Activated CD4-positive, alpha-beta T cell treated with anti-CD3 and anti-CD28 coated beads, Interleukin-2, amount 50 U/mL, for 48 hours (primary cell): ENCODE measurements around the gene ZBTB7A.

ENCODE experiments used
- DNase-seq, 2 experiments: peaks; one replicate each; pipeline ENCODE4 v3.0.0-alpha.2; 2020

Gene ZBTB7A

GRCh38 chr19:4066682-4067395 is at the start of gene ZBTB7A:
TSS of gene ZBTB7A (minus strand) at chr19:4066899. CDS start at chr19:4055232, 11,667 bp downstream.
- DNase-seq, result peak; percentile 72 to 74

GRCh38 chr19:4115818-4116385 is 49.2 kb upstream of the ZBTB7A start:
- no peak for DNase-seq

- DNase-seq, result peak; percentile 52 to 63
Measured at GRCh38 chr19:4115050-4115817, 48.5 kb upstream of the ZBTB7A start.

GRCh38 chr19:4114181-4114580 is 47.5 kb upstream of the ZBTB7A start:
- DNase-seq, result no peak

- DNase-seq, result no peak
Measured at GRCh38 chr19:4113398-4114088, 46.8 kb upstream of the ZBTB7A start.

GRCh38 chr19:4112367-4112766 is 45.7 kb upstream of the ZBTB7A start:
- DNase-seq, result no peak

GRCh38 chr19:4109626-4109945 is 42.9 kb upstream of the ZBTB7A start:
- DNase-seq, result no peak

- peak; percentile 52 to 54 for DNase-seq
Measured at GRCh38 chr19:4108767-4109625, 42.3 kb upstream of the ZBTB7A start.

GRCh38 chr19:4103080-4103433 is 36.4 kb upstream of the ZBTB7A start:
- peak; percentile 34 to 48 for DNase-seq

- no peak for DNase-seq
Measured at GRCh38 chr19:4102339-4103079, 35.8 kb upstream of the ZBTB7A start.

- no peak for DNase-seq
Measured at GRCh38 chr19:4101496-4101770, 34.7 kb upstream of the ZBTB7A start.

- DNase-seq, result no peak
Measured at GRCh38 chr19:4100647-4101495, 34.2 kb upstream of the ZBTB7A start.

- no peak for DNase-seq
Measured at GRCh38 chr19:4099041-4099764, 32.5 kb upstream of the ZBTB7A start.

GRCh38 chr19:4098493-4098892 is 31.8 kb upstream of the ZBTB7A start:
- DNase-seq, result no peak

- no peak for DNase-seq
Measured at GRCh38 chr19:4097501-4097900, 30.8 kb upstream of the ZBTB7A start.

GRCh38 chr19:4096049-4096892 is 29.6 kb upstream of the ZBTB7A start:
- DNase-seq, result no peak

- no peak for DNase-seq
Measured at GRCh38 chr19:4095488-4095844, 28.8 kb upstream of the ZBTB7A start.

- DNase-seq, result no peak
Measured at GRCh38 chr19:4094761-4095487, 28.2 kb upstream of the ZBTB7A start.

GRCh38 chr19:4094291-4094690 is 27.6 kb upstream of the ZBTB7A start:
- no peak for DNase-seq
